ENCODE measurements around the gene CYP24A1. TPM values are rescaled to one million over a fixed set of nuclear protein-coding genes. Genes with fewer than 3 reads are reported as not detected.

CYP24A1 gene
- total and polyA plus RNA-seq, 8 donors, result 0.09 TPM; not detected in 7

DNA sequence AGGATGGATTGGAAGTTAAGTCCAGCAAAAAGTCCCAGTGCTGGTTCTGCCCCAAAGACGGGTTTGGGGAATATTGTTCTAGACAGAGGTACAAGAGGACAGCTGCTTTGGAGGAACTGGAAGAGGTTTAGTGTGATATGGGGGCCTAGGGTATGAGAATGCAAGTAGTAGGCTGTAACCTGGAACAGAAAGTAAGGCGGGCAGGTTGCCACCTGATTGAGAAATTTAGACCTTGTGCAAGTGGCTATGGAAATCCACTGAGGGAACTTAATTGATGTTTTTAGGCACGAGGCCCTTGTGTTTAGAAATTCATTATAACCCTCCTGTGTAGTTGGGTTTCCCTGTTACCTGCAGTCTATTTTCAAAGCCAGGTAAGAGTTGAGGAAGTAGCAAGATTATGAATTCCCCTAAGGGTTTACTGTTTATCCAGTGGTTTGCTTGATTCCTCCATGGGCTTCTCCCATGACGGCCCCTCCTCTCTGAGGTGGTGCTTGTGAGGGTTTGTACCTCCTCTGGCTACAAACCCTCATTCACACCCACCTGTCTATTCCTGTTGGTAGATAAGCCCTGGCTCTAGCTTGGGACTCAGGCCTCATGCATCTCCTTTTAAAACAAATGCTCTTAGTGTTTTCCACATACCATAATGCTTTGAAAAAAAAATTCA, 61.4 kb downstream of the CYP24A1 start:
- TF ChIP-seq, protein P1, sequence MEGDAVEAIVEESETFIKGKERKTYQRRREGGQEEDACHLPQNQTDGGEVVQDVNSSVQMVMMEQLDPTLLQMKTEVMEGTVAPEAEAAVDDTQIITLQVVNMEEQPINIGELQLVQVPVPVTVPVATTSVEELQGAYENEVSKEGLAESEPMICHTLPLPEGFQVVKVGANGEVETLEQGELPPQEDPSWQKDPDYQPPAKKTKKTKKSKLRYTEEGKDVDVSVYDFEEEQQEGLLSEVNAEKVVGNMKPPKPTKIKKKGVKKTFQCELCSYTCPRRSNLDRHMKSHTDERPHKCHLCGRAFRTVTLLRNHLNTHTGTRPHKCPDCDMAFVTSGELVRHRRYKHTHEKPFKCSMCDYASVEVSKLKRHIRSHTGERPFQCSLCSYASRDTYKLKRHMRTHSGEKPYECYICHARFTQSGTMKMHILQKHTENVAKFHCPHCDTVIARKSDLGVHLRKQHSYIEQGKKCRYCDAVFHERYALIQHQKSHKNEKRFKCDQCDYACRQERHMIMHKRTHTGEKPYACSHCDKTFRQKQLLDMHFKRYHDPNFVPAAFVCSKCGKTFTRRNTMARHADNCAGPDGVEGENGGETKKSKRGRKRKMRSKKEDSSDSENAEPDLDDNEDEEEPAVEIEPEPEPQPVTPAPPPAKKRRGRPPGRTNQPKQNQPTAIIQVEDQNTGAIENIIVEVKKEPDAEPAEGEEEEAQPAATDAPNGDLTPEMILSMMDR (IDR thresholded peaks at IDR 0.05), result no peak
- Histone ChIP-seq H3K4me3 (no peak overlapping the region), H3K27me3 (no peaks in the 10 kb centered on the region), H3K4me1 (peaks cover 0 to 7% (median 0%) of the 10 kb centered on the region in 3 donors), H3K36me3 (no peaks in the 10 kb centered on the region), H3K9me3 (no peaks in the 10 kb centered on the region), H3K27ac (no peak overlapping the region)
- WGBS, 2 donors, result 75 to 85% methylated on average over 4 of the region's 4 CpGs
- intact Hi-C loops (cut with DNase I), result no loop called here
- no peak for ATAC-seq
- no peak for DNase-seq
- FAIRE-seq, result no peak

GRCh38 chr20:54111460-54111859, 62.3 kb downstream of the CYP24A1 start:
- Histone ChIP-seq H3K27ac (no peak overlapping the region), H3K36me3 (no peaks in the 10 kb centered on the region), H3K4me3 (no peak overlapping the region), H3K27me3 (no peaks in the 10 kb centered on the region), H3K4me1 (peaks cover 0 to 10% (median 0%) of the 10 kb centered on the region in 3 donors), H3K9me3 (no peaks in the 10 kb centered on the region)
- intact Hi-C loops (cut with DNase I), result no loop called here
- 90 to 98% methylated on average over 2 of the region's 2 CpGs for WGBS, 2 donors
- ATAC-seq (no peak), DNase-seq (no peak), FAIRE-seq (no peak)
- TF ChIP-seq, protein P1 (IDR thresholded peaks at IDR 0.05), result no peak

- H3K9me3 ChIP-seq, result no peaks in the 10 kb centered on the region
- ATAC-seq (no peak), FAIRE-seq (no peak), DNase-seq (no peak)
- TF ChIP-seq, protein P1 (IDR thresholded peaks at IDR 0.05), result no peak
- intact Hi-C loops (cut with DNase I), result no loop called here
- H3K27me3 ChIP-seq, result no peaks in the 10 kb centered on the region
- 57 to 73% methylated on average over 3 of the region's 3 CpGs for WGBS, 2 donors
- no peak overlapping the region for H3K27ac ChIP-seq
- H3K4me3 ChIP-seq, result no peak overlapping the region
- no peaks in the 10 kb centered on the region for H3K36me3 ChIP-seq
- peaks cover 0 to 10% (median 0%) of the 10 kb centered on the region in 3 donors for H3K4me1 ChIP-seq
Observed at GRCh38 chr20:54110457-54110856, 63.3 kb downstream of the CYP24A1 start.

DNA sequence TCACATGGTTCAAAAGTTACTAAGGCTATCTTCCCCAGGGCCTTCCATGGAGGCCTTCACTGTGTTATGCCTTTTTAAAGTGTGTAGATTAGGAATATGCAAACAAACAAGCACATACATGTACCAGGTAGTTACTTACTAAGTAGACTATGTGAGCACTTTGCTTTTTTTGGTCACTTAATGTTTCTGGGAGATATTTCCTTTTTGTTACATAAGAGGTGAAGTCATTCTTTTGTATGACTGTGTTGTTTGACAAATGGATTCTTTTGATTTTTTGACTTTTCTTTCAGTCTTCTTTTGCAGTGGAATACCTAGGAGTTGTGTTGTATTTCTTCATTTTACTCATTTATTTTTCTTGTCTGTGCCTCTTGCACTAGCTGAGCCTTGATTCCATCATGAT, 63.7 kb downstream of the CYP24A1 start:
- DNase-seq (no peak), FAIRE-seq (no peak), ATAC-seq (no peak)
- H3K4me1 ChIP-seq, result peaks cover 0 to 10% (median 0%) of the 10 kb centered on the region in 3 donors
- intact Hi-C loops (cut with DNase I), result no loop called here
- H3K4me3 ChIP-seq, result no peak overlapping the region
- H3K9me3 ChIP-seq, result no peaks in the 10 kb centered on the region
- no peak overlapping the region for H3K27ac ChIP-seq
- no peaks in the 10 kb centered on the region for H3K27me3 ChIP-seq
- TF ChIP-seq, protein P1 (IDR thresholded peaks at IDR 0.05), result no peak
- H3K36me3 ChIP-seq, result no peaks in the 10 kb centered on the region

DNA sequence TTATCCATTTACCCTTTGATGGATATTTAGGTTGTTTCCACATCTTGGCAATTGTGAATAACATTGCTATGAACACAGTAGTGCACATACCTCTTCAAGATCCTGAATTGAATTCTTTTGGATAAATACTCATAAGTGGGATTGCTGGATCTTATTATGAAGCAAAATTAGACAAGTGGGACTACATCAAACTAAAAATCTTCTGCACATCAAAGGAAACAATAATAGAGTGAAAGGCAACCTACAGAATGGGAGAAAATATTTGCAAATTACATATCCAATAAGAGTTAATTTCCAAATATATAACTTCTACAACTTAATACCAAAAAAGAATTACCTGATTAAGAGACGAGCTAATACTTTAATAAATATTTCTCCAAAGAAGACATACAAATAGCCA, 65.0 kb downstream of the CYP24A1 start:
- Histone ChIP-seq H3K9me3 (no peaks in the 10 kb centered on the region), H3K36me3 (no peaks in the 10 kb centered on the region), H3K27me3 (no peaks in the 10 kb centered on the region), H3K4me1 (peaks cover 0 to 10% (median 0%) of the 10 kb centered on the region in 3 donors), H3K4me3 (no peak overlapping the region), H3K27ac (no peak overlapping the region)
- DNase-seq (no peak), FAIRE-seq (no peak), ATAC-seq (no peak)
- TF ChIP-seq, protein P1 (IDR thresholded peaks at IDR 0.05), result no peak
- WGBS, 2 donors, result 64 to 83% methylated on average over 1 of the region's 1 CpG
- intact Hi-C loops (cut with DNase I), result loop anchor here in 1 of 3 donors (10.0 kb wide), 1 partner anchor 86 kb away; no protein-coding TSS in a partner anchor
